ES-I3 (cell line): ENCODE data around the gene TNFAIP8L1.

Source experiments
- H3K36me3 ChIP-seq: 2 replicates; pipeline ENCODE4 v1.6.1; 2013; ENCODE audit warnings: mild to moderate bottlenecking, low read length, control low read depth, moderate library complexity; ENCODE audit not compliant: insufficient read depth
- H3K4me1 ChIP-seq: 2 replicates; pipeline ENCODE4 v1.6.1; 2013; ENCODE audit warnings: mild to moderate bottlenecking, control low read depth, low read length; ENCODE audit not compliant: insufficient read depth
- H3K9ac ChIP-seq: 2 replicates; pipeline ENCODE4 v1.6.1; 2013; ENCODE audit warnings: low read depth, mild to moderate bottlenecking, low read length, moderate library complexity
- H3K9me3 ChIP-seq: 2 replicates; pipeline ENCODE4 v1.6.1; 2013; ENCODE audit warnings: mild to moderate bottlenecking, low read length, moderate library complexity; ENCODE audit not compliant: control insufficient read depth, insufficient read depth

TNFAIP8L1 gene

DNA sequence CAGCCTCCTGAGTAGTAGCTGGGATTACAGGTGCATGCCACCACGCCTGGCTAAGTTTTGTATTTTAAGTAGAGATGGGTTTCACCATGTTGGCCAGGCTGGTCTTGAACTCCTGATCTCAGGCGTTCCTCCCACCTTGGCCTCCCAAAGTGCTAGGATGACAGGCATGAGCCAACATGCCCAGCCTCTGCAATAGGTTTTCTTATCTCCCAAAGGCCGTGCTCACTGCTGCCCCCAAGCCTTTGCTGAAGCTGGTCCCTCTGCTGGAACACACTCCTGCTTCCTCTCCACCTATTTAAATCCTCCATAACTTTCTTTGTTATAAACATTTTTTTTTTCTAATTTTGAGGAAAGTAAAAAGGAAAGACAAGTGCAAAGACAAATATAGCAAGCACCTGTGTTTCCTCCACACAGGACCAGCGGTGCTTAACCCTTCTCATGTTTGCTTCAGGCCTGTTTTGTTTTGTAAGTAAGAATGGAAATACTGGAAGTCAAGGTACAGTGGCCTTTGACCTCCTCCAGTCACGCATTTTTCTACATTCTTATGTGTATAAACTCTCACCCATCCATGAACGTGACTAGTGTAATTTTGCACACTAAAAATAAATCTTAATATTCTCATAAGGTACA is 14.5 kb upstream of the TNFAIP8L1 start:
- Histone ChIP-seq H3K4me1 (peaks cover 15% of the 10 kb centered on the region), H3K36me3 (no peaks in the 10 kb centered on the region), H3K9ac (no peak overlapping the region), H3K9me3 (no peaks in the 10 kb centered on the region)

GRCh38 chr19:4633140-4633967 is 6.0 kb upstream of the TNFAIP8L1 start:
- no peak overlapping the region for H3K9ac ChIP-seq
- H3K9me3 ChIP-seq: no peaks in the 10 kb centered on the region
- peaks cover 10% of the 10 kb centered on the region; the same call in 1 of the 2 replicates for H3K4me1 ChIP-seq
- H3K36me3 ChIP-seq: no peaks in the 10 kb centered on the region

GRCh38 chr19:4635754-4636116 is 3.6 kb upstream of the TNFAIP8L1 start:
- Histone ChIP-seq H3K36me3 (no peaks in the 10 kb centered on the region), H3K4me1 (peaks cover 13% of the 10 kb centered on the region; the same call in 1 of the 2 replicates), H3K9me3 (no peaks in the 10 kb centered on the region), H3K9ac (peak overlapping the region; percentile 52)

DNA sequence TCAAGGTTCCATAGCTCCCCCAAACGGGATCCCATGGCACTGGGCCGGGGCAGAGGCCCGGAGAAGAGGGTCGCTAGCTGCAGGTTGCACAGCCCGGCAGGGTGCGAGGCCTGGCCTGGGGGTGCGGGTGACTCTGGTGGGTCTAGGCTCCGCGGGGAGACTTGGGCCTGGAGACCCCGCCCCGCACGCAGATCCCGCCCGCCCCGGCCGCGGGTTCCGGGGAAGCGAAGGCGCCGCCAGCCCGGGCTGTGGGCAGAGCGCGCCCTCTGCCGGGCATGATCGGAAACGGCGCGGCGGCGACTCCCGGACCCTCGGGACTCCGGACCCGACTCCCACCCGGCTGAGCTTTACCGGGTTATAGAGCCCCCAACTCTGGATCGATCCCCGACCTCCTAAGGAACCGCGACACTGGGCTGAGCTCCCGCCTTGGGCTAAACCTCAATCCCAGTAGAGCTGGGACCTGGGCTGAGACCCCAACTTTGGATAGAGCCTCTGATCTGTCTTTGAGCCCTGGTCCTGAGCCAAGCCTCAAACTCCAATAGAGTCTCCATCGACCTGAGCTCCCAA is 3.1 kb upstream of the TNFAIP8L1 start:
- no peaks in the 10 kb centered on the region for H3K36me3 ChIP-seq

GRCh38 chr19:4636761-4637160 is 2.6 kb upstream of the TNFAIP8L1 start:
- Histone ChIP-seq H3K9me3 (no peaks in the 10 kb centered on the region), H3K36me3 (no peaks in the 10 kb centered on the region), H3K4me1 (peaks cover 13% of the 10 kb centered on the region; the same call in 1 of the 2 replicates), H3K9ac (no peak overlapping the region)

More for the DNA sequence above, 3.1 kb upstream of the TNFAIP8L1 start:
- H3K9ac ChIP-seq: peak overlapping the region; percentile 52
- peaks cover 13% of the 10 kb centered on the region; the same call in 1 of the 2 replicates for H3K4me1 ChIP-seq
- no peaks in the 10 kb centered on the region for H3K9me3 ChIP-seq

DNA sequence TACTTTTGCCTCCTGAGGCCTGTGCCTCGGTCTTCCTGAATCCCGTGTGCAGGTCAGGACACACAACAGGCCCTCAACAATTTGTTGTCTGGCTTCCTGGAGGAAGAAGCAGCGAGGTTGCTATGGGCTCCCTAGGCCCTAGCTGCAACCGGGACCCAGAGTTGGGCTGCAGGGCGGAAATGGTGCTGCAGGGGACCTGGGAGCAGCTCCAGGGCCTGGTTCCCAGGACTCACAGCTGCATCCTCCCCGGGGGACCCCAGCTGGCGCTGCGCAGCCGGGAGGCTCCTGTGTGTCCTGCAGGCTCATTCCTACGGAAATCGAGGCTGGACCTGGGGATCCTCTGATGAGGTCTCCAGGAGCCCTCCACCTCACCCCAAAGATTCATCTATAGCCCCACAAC is 999 bp upstream of the TNFAIP8L1 start:
- H3K9ac ChIP-seq: no peak overlapping the region; the same call in 1 of the 2 replicates
- H3K9me3 ChIP-seq: no peaks in the 10 kb centered on the region
- no peaks in the 10 kb centered on the region for H3K36me3 ChIP-seq
- peaks cover 13% of the 10 kb centered on the region; the same call in 1 of the 2 replicates for H3K4me1 ChIP-seq

DNA sequence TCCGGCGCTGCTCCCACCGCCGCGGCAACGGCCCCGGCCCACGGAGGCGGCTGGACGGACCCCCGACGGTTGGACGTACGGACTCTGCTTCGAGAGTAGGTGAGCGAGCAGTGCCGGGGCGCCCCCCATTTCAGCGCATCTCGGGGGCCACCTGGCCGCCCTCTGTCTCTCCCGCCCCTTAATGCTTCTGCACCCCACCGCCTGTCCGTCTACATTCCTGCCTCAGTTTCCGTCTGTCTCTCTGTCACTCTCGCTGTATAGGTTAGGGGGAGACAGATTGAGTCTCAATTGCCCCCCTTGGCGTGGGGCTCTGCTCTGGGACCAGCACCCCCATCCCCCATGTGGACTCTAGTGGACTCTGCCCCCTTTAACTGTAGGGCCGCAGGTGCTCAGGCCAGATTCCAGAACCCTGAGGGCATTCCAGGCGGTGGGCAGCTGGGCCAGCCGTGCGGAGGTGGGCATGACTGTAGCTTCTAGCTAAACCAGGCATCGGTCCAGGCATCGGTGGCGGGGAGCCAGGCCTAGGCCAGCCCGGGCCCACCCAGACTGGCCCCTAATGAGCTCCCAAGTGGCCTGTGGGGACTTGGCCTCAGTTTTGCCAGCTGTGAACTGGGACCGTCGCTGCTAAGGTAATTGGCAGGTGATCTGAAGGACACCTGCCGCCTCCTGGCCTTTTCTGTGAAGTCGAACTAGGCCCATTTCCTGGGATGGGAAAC is 373 bp downstream of the TNFAIP8L1 start:
- H3K9ac ChIP-seq: peak overlapping the region; percentile 79; the same call in 1 of the 2 replicates
- peaks cover 7% of the 10 kb centered on the region; the same call in 1 of the 2 replicates for H3K4me1 ChIP-seq
- no peaks in the 10 kb centered on the region for H3K36me3 ChIP-seq
- H3K9me3 ChIP-seq: no peaks in the 10 kb centered on the region

- H3K36me3 ChIP-seq: no peaks in the 10 kb centered on the region
- H3K4me1 ChIP-seq: peaks cover 7% of the 10 kb centered on the region; the same call in 1 of the 2 replicates
- peak overlapping the region; percentile 79; the same call in 1 of the 2 replicates for H3K9ac ChIP-seq
- H3K9me3 ChIP-seq: no peaks in the 10 kb centered on the region
These were observed 1.1 kb downstream of the TNFAIP8L1 start for GRCh38 chr19:4640247-4641000.

GRCh38 chr19:4641132-4641531 is 1.8 kb downstream of the TNFAIP8L1 start:
- Histone ChIP-seq H3K9ac (no peak overlapping the region), H3K36me3 (no peaks in the 10 kb centered on the region), H3K4me1 (peaks cover 4% of the 10 kb centered on the region; the same call in 1 of the 2 replicates), H3K9me3 (no peaks in the 10 kb centered on the region)

GRCh38 chr19:4642625-4643024 is 3.3 kb downstream of the TNFAIP8L1 start:
- Histone ChIP-seq H3K4me1 (peaks cover 4% of the 10 kb centered on the region; the same call in 1 of the 2 replicates), H3K9ac (no peak overlapping the region), H3K36me3 (no peaks in the 10 kb centered on the region), H3K9me3 (no peaks in the 10 kb centered on the region)

DNA sequence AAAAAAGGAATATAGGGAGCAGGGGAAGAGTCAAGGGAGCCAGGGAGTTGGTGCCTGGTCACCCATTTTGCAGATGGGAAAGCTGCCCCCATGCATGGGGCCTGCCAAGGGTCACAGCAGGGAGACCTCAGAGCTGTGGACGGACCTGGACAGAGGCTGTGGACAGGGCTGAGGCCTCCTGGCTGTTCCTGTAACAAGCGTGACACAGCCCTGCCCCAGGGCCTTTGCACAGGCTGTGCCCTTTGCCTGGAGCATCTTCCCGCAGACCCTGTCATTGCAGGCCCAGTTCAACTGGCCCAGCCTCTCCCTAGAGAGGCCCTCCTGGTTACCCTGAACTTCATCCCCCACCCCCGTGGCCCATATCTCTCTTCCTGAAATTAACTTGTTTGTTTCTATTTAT is 6.4 kb downstream of the TNFAIP8L1 start:
- Histone ChIP-seq H3K9me3 (no peaks in the 10 kb centered on the region), H3K36me3 (no peaks in the 10 kb centered on the region), H3K4me1 (peaks cover 4% of the 10 kb centered on the region; the same call in 1 of the 2 replicates), H3K9ac (no peak overlapping the region)

- Histone ChIP-seq H3K9me3 (no peaks in the 10 kb centered on the region), H3K36me3 (no peaks in the 10 kb centered on the region), H3K4me1 (peaks cover 4% of the 10 kb centered on the region; the same call in 1 of the 2 replicates), H3K9ac (no peak overlapping the region)
These were observed 8.6 kb downstream of the TNFAIP8L1 start for GRCh38 chr19:4647676-4648644.
